Nasal cavity respiratory epithelium epithelial cell of viscerocranial mucosa (primary cell): ENCODE results near the gene MC1R. TPM values are rescaled to one million over a fixed set of nuclear protein-coding genes. Genes with fewer than 3 reads are reported as not detected.

Source experiments
- total RNA-seq: library from RNA; depleted of rRNA; stranded (reverse); fragments of >200 nt; gene quantifications from 2 replicates; pipeline ENCODE4 v1.2.3, GENCODE V29; 2014

MC1R gene
- total RNA-seq = 0.68 and 5.1 TPM in 2 replicates

DNA sequence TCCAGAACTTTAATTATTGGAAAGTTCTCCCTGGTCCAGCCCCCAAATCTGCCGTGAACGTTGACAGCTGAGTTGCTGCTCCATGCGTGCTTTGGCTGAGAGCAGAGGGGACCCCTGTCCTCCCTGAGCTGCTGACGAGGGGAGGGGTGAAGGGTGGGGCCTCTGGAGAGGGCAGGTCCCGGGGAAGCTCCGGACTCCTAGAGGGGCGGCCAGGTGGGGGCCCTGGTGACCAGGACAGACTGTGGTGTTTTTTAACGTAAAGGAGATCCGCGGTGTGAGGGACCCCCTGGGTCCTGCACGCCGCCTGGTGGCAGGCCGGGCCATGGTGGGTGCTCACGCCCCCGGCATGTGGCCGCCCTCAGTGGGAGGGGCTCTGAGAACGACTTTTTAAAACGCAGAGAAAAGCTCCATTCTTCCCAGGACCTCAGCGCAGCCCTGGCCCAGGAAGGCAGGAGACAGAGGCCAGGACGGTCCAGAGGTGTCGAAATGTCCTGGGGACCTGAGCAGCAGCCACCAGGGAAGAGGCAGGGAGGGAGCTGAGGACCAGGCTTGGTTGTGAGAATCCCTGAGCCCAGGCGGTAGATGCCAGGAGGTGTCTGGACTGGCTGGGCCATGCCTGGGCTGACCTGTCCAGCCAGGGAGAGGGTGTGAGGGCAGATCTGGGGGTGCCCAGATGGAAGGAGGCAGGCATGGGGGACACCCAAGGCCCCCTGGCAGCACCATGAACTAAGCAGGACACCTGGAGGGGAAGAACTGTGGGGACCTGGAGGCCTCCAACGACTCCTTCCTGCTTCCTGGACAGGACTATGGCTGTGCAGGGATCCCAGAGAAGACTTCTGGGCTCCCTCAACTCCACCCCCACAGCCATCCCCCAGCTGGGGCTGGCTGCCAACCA is at the start of gene MC1R:
TSS of gene MC1R (plus strand) at position 410 of the 895 bp plus-strand sequence. CDS start at position 807, 397 bp downstream.

DNA sequence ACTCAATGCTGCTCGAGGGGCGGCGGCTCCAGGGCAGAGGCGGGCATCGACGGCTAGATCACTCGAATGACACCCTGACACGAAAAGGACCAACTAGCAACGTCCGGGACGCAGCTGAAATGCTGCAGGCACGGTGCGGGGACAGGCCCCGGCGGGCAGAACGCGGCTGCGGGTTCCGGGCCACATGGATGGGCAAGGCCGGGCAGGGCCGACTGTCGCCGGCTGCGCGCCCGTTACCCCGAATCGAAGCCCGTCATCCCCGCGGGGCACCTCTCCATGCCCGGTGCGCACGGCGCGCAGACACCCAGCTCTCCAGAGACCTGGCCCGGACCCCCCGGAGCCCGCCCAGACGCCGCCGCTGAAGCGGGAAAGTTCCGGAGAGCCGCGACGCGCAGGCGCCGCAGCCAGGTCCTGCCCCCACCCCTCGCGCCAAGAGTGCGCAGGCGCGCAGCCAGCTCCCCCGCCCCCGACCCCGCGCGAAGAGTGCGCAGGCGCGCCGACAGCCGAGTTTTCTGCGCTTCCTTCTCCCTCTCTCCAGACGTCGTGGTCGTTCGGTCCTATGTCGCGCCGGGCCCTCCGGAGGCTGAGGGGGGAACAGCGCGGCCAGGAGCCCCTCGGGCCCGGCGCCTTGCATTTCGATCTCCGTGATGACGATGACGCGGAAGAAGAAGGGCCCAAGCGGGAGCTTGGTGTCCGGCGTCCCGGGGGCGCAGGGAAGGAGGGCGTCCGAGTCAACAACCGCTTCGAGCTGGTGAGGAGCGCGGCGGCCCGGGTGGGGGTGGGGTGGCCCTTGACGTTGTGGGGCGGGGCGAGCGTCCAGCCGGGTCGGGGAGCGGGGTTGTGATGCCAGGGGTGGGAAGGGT is 45.3 kb upstream of the MC1R start, which contains the start of gene TCF25:
TSS of gene TCF25 (plus strand) at position 484 of the 863 bp plus-strand sequence. CDS start at position 560, 76 bp downstream.

GRCh38 chr16:89922884-89923639 is 4.4 kb downstream of the MC1R start, which contains the start of gene TUBB3:
Gene TUBB3, plus strand, starts transcription at chr16:89923342. Its CDS starts 60 bp downstream, at chr16:89923402.

Other genes starting within 250 kb of the MC1R start
- gene CDK10, start 232.2 kb upstream of the MC1R start, total RNA-seq = 23.6 and 38.9 TPM in 2 replicates
- gene SPATA2L, start 217.2 kb upstream of the MC1R start, total RNA-seq = 10.7 and 16.7 TPM in 2 replicates
- 2.7 and 6.0 TPM in 2 replicates for gene VPS9D1, start 198.0 kb upstream of the MC1R start, total RNA-seq
- 18.8 and 29.0 TPM in 2 replicates for gene ZNF276, start 197.3 kb upstream of the MC1R start, total RNA-seq
- gene FANCA, start 102.2 kb upstream of the MC1R start, total RNA-seq = 0.85 and 1.0 TPM in 2 replicates
- gene SPIRE2, start 90.4 kb upstream of the MC1R start, total RNA-seq = 0.68 and 2.9 TPM in 2 replicates
- gene TCF25, start 45.3 kb upstream of the MC1R start, total RNA-seq = 88.5 and 107 TPM in 2 replicates
- gene TUBB3, start 4.5 kb downstream of the MC1R start, total RNA-seq = 13.7 and 43.2 TPM in 2 replicates
- 59.1 and 93.4 TPM in 2 replicates for gene DEF8, start 29.9 kb downstream of the MC1R start, total RNA-seq
- gene DBNDD1, start 100.6 kb downstream of the MC1R start, total RNA-seq = 4.4 and 5.1 TPM in 2 replicates
- gene PRDM7, start 158.5 kb downstream of the MC1R start, total RNA-seq = not detected in 2 replicates